ENCODE measurements around the gene SCNM1. TPM values are rescaled to one million over a fixed set of nuclear protein-coding genes. Genes with fewer than 3 reads are reported as not detected.

Gene SCNM1
- total RNA-seq, 1 experiment from 2014 or later = 34.1 TPM

DNA sequence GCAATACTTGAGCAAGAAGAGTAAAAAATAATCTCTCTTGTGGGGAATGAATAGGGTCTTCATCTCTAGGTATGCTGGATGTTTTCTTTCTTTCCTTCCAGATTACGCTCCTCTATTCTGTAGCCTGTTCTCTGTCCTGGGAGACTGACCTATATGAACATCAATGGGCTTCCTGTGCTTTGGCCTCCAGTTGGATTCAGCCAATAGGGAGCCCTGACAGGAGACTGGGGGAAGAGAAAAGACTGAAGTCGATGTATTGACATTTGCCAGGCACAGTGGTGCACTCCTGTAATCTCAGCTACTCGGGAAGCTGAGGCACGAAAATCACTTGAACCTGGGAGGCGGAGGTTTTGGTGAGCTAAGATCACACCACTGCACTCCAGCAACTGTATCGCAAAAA, 37.1 kb upstream of the SCNM1 start:
- Histone ChIP-seq H3K27ac (ENCODE audit: low read depth, low read length) (no peak overlapping the region), H3K9ac (ENCODE audit: low read length) (no peak overlapping the region), H3K4me3 (replicated peaks in 1 of 2; ENCODE audit: low read depth in 1 of 2, low read length in 2 of 2) (no peak overlapping the region), H4K20me1 (ENCODE audit: insufficient read depth) (no peaks in the 10 kb centered on the region), H3K79me2 (ENCODE audit: insufficient read depth, low read length) (no peaks in the 10 kb centered on the region), H3K4me1 (ENCODE audit: control insufficient read depth in 1 of 2, insufficient read depth in 2 of 2, low read length in 2 of 2) (no peaks in the 10 kb centered on the region), H2AFZ (ENCODE audit: low read depth, low read length, poor library complexity, severe bottlenecking) (no peak overlapping the region), H3K9me3 (ENCODE audit: control insufficient read depth in 1 of 2, insufficient read depth in 1 of 2, low read depth in 1 of 2, low read length in 2 of 2) (no peaks in the 10 kb centered on the region), H3K36me3 (ENCODE audit: control insufficient read depth in 1 of 2, insufficient read depth in 2 of 2, low read length in 2 of 2) (no peaks in the 10 kb centered on the region), H3K4me2 (ENCODE audit: low read length) (no peak overlapping the region), H3K9me2 (ENCODE audit: insufficient read depth) (no peaks in the 10 kb centered on the region), H3K27me3 (ENCODE audit: insufficient read depth, low read length) (no peaks in the 10 kb centered on the region)
- ChIA-PET CTCF (no interaction called here), POLR2A (no interaction called here), RAD21 (ENCODE audit: low non-redundant PET in 1 of 2, low total read pairs in 2 of 2, uncharacterized antibody in 2 of 2, unreplicated experiment in 2 of 2) (no interaction called here)
- TF ChIP-seq EZH2phosphoT487 (IDR thresholded peaks at IDR 0.05; ENCODE audit: borderline replicate concordance) (no peak), CBX3 (IDR thresholded peaks at IDR 0.05; ENCODE audit: low read depth) (no peak), FOSL1 (IDR thresholded peaks at IDR 0.05; ENCODE audit: low read depth) (no peak), ELF1 (IDR thresholded peaks at IDR 0.05; ENCODE audit: borderline replicate concordance, low read depth) (no peak), JUND (IDR thresholded peaks at IDR 0.05) (no peak), CEBPB (IDR thresholded peaks at IDR 0.05; ENCODE audit: low read depth) (no peak), EZH2 (IDR thresholded peaks at IDR 0.05) (no peak), EGR1 (IDR thresholded peaks at IDR 0.05; ENCODE audit: low read depth) (no peak), ZNF274 (IDR thresholded peaks at IDR 0.05; ENCODE audit: low read depth, low read length) (no peak), YY1 (IDR thresholded peaks at IDR 0.05; ENCODE audit: extremely low read depth, insufficient replicate concordance, low read depth, low read length) (no peak), TCF7L2 (IDR thresholded peaks at IDR 0.05; ENCODE audit: borderline replicate concordance, extremely low read depth, insufficient read depth, insufficient read length) (no peak), POLR2A (IDR thresholded peaks at IDR 0.05; ENCODE audit: borderline replicate concordance, extremely low read depth, insufficient read depth, insufficient read length) (no peak), SIN3A (IDR thresholded peaks at IDR 0.05; ENCODE audit: low read depth) (no peak), SP1 (IDR thresholded peaks at IDR 0.05; ENCODE audit: low read depth) (no peak)
- TF ChIP-seq, protein P1, sequence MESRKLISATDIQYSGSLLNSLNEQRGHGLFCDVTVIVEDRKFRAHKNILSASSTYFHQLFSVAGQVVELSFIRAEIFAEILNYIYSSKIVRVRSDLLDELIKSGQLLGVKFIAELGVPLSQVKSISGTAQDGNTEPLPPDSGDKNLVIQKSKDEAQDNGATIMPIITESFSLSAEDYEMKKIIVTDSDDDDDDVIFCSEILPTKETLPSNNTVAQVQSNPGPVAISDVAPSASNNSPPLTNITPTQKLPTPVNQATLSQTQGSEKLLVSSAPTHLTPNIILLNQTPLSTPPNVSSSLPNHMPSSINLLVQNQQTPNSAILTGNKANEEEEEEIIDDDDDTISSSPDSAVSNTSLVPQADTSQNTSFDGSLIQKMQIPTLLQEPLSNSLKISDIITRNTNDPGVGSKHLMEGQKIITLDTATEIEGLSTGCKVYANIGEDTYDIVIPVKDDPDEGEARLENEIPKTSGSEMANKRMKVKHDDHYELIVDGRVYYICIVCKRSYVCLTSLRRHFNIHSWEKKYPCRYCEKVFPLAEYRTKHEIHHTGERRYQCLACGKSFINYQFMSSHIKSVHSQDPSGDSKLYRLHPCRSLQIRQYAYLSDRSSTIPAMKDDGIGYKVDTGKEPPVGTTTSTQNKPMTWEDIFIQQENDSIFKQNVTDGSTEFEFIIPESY (IDR thresholded peaks at IDR 0.05; ENCODE audit: extremely low read depth, insufficient replicate concordance, low read length) = no peak
- TF ChIP-seq, protein P2, sequence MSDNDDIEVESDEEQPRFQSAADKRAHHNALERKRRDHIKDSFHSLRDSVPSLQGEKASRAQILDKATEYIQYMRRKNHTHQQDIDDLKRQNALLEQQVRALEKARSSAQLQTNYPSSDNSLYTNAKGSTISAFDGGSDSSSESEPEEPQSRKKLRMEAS (IDR thresholded peaks at IDR 0.05) = no peak
- DNase-seq (ENCODE audit: low read depth, low spot score) = no peak
- BruUV-seq (replicated peaks) = TSS peak; percentile 28
- intact Hi-C loops (cut with micrococcal nuclease) = no loop called here
- no peak for ATAC-seq
